HCT116 (cell line): Measurements from ENCODE around the gene RASAL2. TPM values are rescaled to one million over a fixed set of nuclear protein-coding genes. Genes with fewer than 3 reads are reported as not detected.
A peak's percentile ranks its signal among the peaks of the same experiment; 100 is the strongest.

ENCODE experiments used
- ATAC-seq: fragments of 200-7000 bp; cut with Tn5 transposase; 2 replicates; pipeline ENCODE4 v1.9.1; 2020; ENCODE audit warnings: mild to moderate bottlenecking, moderate library complexity
- BruUV-seq: library from RNA; stranded (reverse); fragments of 400-500 nt; replicated peaks from 2 replicates; lab custom pipeline; 2021; lab: Mats Ljungman, UMichigan
- CTCF ChIA-PET: fragments of 300-600 bp; sonication (Branson Sonifier 250); formaldehyde crosslinking; loops from one replicate; lab custom pipeline; 2021; ENCODE audit warnings: antibody characterized with exemption; lab: Charles Lee
- POLR2A ChIA-PET: fragments of 300-600, 350-600 bp; sonication (Branson Sonifier 250); formaldehyde crosslinking; loops from one replicate; lab custom pipeline; 2021; ENCODE audit warnings: antibody characterized with exemption; lab: Charles Lee
- RAD21 ChIA-PET, 2 experiments: fragments of 300-600 bp; sonication (Branson Sonifier 250); formaldehyde crosslinking; loops; one replicate each; lab custom pipeline; 2023; ENCODE audit warnings: low total read pairs in 2 of 2; ENCODE audit not compliant: uncharacterized antibody in 2 of 2, unreplicated experiment in 2 of 2, low non-redundant PET in 1 of 2; lab: Charles Lee
- DNase-seq: peaks from one replicate; pipeline ENCODE4 v3.0.0-alpha.2; 2010; ENCODE audit warnings: low read depth, low spot score
- H2AFZ ChIP-seq: fragments of 200-600 bp; shearing (Covaris generic), sonication (generic); 2 replicates; pipeline ENCODE4 v1.6.1; 2017; ENCODE audit warnings: low read depth, mixed run types, mixed read lengths, antibody characterized with exemption, low read length; ENCODE audit not compliant: poor library complexity, severe bottlenecking
- H3K27ac ChIP-seq: 2 replicates; pipeline ENCODE4 v1.5.1; 2012; ENCODE audit warnings: low read depth, low read length
- H3K27me3 ChIP-seq: fragments of 200-600 bp; sonication (generic); 2 replicates; pipeline ENCODE4 v1.6.1; 2016; ENCODE audit warnings: mixed run types, low read length, mixed read lengths; ENCODE audit not compliant: insufficient read depth
- H3K36me3 ChIP-seq, 2 experiments: fragments of 200-500 bp in 1 of 2; fragments of 200-600 bp in 1 of 2; sonication (Bioruptor generic) in 1 of 2; sonication (generic) in 1 of 2; 2 replicates each; pipeline versions ENCODE4 v1.5.1 to v1.6.1; 2014 to 2016; ENCODE audit warnings: low read length in 2 of 2, inconsistent platforms in 1 of 2, mixed read lengths in 1 of 2, mixed run types in 1 of 2; ENCODE audit not compliant: insufficient read depth in 2 of 2, control insufficient read depth in 1 of 2
- H3K4me1 ChIP-seq, 2 experiments: fragments of 200-600 bp in 1 of 2; sonication (generic) in 1 of 2; 2 replicates each; pipeline versions ENCODE4 v1.5.1 to v1.6.1; 2012 to 2017; ENCODE audit warnings: low read length in 2 of 2, inconsistent platforms in 1 of 2, mild to moderate bottlenecking in 1 of 2, mixed read lengths in 1 of 2, mixed run types in 1 of 2, moderate library complexity in 1 of 2; ENCODE audit not compliant: insufficient read depth in 2 of 2, control insufficient read depth in 1 of 2
- H3K4me2 ChIP-seq: fragments of 200-600 bp; sonication (generic); 2 replicates; pipeline ENCODE4 v1.6.1; 2017; ENCODE audit warnings: mixed run types, low read length, mixed read lengths
- H3K4me3 ChIP-seq, 2 experiments: fragments of 200-600 bp in 1 of 2; sonication (generic) in 1 of 2; replicated peaks in 1 of 2; 2 replicates each; pipeline ENCODE4 v1.5.1; 2011 to 2016; ENCODE audit warnings: low read length in 2 of 2, control low read depth in 1 of 2, low read depth in 1 of 2, mild to moderate bottlenecking in 1 of 2, mixed read lengths in 1 of 2, mixed run types in 1 of 2
- H3K79me2 ChIP-seq: fragments of 200-600 bp; sonication (generic); 2 replicates; pipeline ENCODE4 v1.6.1; 2017; ENCODE audit warnings: mild to moderate bottlenecking, mixed run types, low read length, moderate library complexity, mixed read lengths; ENCODE audit not compliant: insufficient read depth
- H3K9ac ChIP-seq: fragments of 200-600 bp; sonication (generic); 2 replicates; pipeline ENCODE4 v1.6.1; 2016; ENCODE audit warnings: low read length, mixed read lengths
- H3K9me2 ChIP-seq: fragments of 200-600 bp; sonication (generic), shearing (Covaris generic); 2 replicates; pipeline ENCODE4 v1.6.1; 2017; ENCODE audit warnings: mixed run types, mild to moderate bottlenecking, moderate library complexity; ENCODE audit not compliant: insufficient read depth
- H3K9me3 ChIP-seq, 2 experiments: fragments of 200-500 bp in 1 of 2; fragments of 200-600 bp in 1 of 2; sonication (Bioruptor generic) in 1 of 2; sonication (generic) in 1 of 2; 2 replicates each; pipeline ENCODE4 v1.6.1; 2014 to 2017; ENCODE audit warnings: low read length in 2 of 2, mixed read lengths in 2 of 2, inconsistent platforms in 1 of 2, low read depth in 1 of 2, mild to moderate bottlenecking in 1 of 2, mixed run types in 1 of 2, moderate library complexity in 1 of 2; ENCODE audit not compliant: control insufficient read depth in 1 of 2, insufficient read depth in 1 of 2
- H4K20me1 ChIP-seq: fragments of 200-600 bp; sonication (generic), shearing (Covaris generic); 2 replicates; pipeline ENCODE4 v1.6.1; 2017; ENCODE audit warnings: mixed run types, mild to moderate bottlenecking, moderate library complexity; ENCODE audit not compliant: insufficient read depth
- EZH2 ChIP-seq: fragments of 200-600 bp; sonication (generic); IDR thresholded peaks from 2 replicates; pipeline ENCODE4 v1.6.1; 2017; ENCODE audit warnings: antibody characterized with exemption, mixed run types
- POLR2A ChIP-seq: IDR thresholded peaks from 2 replicates; pipeline ENCODE4 v1.7.0; 2011; ENCODE audit warnings: borderline replicate concordance; ENCODE audit not compliant: insufficient read depth, insufficient read length; ENCODE audit errors: extremely low read depth
- POLR2AphosphoS5 ChIP-seq: IDR thresholded peaks from 2 replicates; pipeline ENCODE4 v1.6.1; 2011; ENCODE audit warnings: mild to moderate bottlenecking, low read depth, low read length, moderate library complexity
- SIN3A ChIP-seq: IDR thresholded peaks from 2 replicates; pipeline ENCODE4 v1.6.1; 2012; ENCODE audit warnings: low read depth
- SRF ChIP-seq: IDR thresholded peaks from 2 replicates; pipeline ENCODE4 v1.6.1; 2012; ENCODE audit warnings: low read depth
- TCF7L2 ChIP-seq: IDR thresholded peaks from 2 replicates; pipeline ENCODE4 v1.7.0; 2011; ENCODE audit warnings: borderline replicate concordance, inconsistent platforms; ENCODE audit not compliant: insufficient read depth, insufficient read length; ENCODE audit errors: extremely low read depth
- YY1 ChIP-seq: IDR thresholded peaks from 2 replicates; pipeline ENCODE4 v1.6.1; 2011; ENCODE audit warnings: low read length, low read depth, moderate library complexity, mild to moderate bottlenecking; ENCODE audit not compliant: insufficient replicate concordance; ENCODE audit errors: extremely low read depth
- ZFX ChIP-seq: fragments of 450-650 bp; IDR thresholded peaks from 2 replicates; pipeline ENCODE4 v1.6.1; 2017
- ZNF274 ChIP-seq: fragments of 200-500 bp; sonication (Bioruptor generic); IDR thresholded peaks from 2 replicates; pipeline ENCODE4 v1.6.1; 2014; ENCODE audit warnings: mild to moderate bottlenecking, low read depth, low read length, inconsistent platforms
- intact Hi-C: fragments of 100-400 bp; cut with micrococcal nuclease; formaldehyde crosslinking; loops from 2 replicates; pipeline ENCODE4 v1.10.0; 2022
- total RNA-seq: library from RNA; stranded (reverse); gene quantifications from one replicate; pipeline ENCODE4 v1.2.1, GENCODE V29; 2021; ENCODE audit not compliant: unreplicated experiment
- TF ChIP-seq, protein P1 (sequence below), 3 experiments: fragments of 200-600 bp in 1 of 3; sonication (generic) in 1 of 3; IDR thresholded peaks in 2 of 3; conservative IDR thresholded peaks in 1 of 3; 2 replicates each; pipeline ENCODE4 v1.5.1; 2012 to 2017; ENCODE audit warnings: low read depth in 2 of 3, low read length in 2 of 3, antibody characterized with exemption in 1 of 3, borderline replicate concordance in 1 of 3, control low read depth in 1 of 3, mild to moderate bottlenecking in 1 of 3, mixed read lengths in 1 of 3, mixed run types in 1 of 3, moderate library complexity in 1 of 3; ENCODE audit not compliant: insufficient read depth in 1 of 3
- TF ChIP-seq, protein P2 (sequence below): IDR thresholded peaks from 2 replicates; pipeline ENCODE4 v1.6.1; 2012

The RASAL2 gene
- total RNA-seq, 1 experiment from 2014 or later = 11.7 TPM

DNA sequence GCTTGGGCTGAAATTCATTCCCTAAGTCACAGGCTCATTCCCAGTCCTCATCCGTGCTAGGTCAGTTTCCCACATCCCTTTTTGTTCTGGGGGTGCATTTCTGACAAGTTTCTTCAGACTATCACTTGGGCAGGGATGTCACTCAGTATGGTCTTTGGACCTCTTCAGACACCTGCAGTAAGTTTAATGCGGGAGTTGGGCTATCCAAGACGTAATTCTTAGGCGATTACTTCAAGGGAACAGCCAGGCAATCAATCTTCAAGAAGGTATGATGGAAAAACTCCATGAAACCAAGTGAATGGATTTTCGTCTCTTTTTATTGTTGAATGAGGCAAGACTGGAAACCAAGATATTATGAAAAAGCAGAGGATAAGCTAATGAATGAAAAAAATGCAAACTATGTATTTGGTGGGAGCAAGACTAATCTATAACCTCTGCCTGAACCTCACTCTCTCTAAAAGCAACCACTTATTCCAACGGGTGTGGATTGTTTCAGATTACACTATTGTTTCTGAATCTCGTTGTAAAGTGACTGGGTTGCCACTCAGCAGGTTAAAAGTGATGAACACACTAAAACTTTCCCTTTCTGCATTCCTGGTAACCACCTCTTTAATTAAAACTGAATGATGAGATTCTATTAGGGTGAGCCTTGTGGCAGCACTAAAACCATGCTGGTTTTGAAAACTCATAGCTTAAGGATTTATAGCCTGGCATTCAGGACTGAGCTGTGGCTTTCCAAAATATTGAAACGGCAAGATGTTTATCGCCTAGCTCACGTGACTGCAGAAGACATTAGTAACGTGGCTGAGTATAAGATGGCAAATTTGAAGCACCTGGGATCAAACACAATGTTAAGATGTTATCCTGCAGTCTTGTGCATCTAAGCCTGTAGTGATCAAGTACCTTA is 1.1 kb downstream of the RASAL2 start:
- TF ChIP-seq SIN3A = peak; percentile 31; the same call in 1 of the 2 replicates
- TF ChIP-seq ZFX = no peak
- no peak for TF ChIP-seq ZNF274
- POLR2A ChIA-PET = no interaction called here
- BruUV-seq = TSS peak; percentile 66
- peaks cover 0 to 4% of the 10 kb centered on the region in 2 experiments; a peak in 1 of 4 replicates for H3K36me3 ChIP-seq
- no peak overlapping the region for H2AFZ ChIP-seq
- RAD21 ChIA-PET = no interaction called here
- DNase-seq = no peak
- peaks cover 52% of the 10 kb centered on the region for H3K79me2 ChIP-seq
- no peaks in the 10 kb centered on the region for H4K20me1 ChIP-seq
- H3K27ac ChIP-seq = peak overlapping the region; percentile 75
- no peaks in the 10 kb centered on the region for H3K9me3 ChIP-seq
- peak overlapping the region; percentile 98 for H3K4me2 ChIP-seq
- peak overlapping the region; percentile 73 for H3K9ac ChIP-seq
- H3K4me1 ChIP-seq = peaks cover 12 to 29% of the 10 kb centered on the region in 2 experiments
- ATAC-seq = no peak; the same call in 1 of the 2 replicates
- no peaks in the 10 kb centered on the region for H3K27me3 ChIP-seq
- H3K4me3 ChIP-seq = peak overlapping the region; percentile 68 to 72
- intact Hi-C loops = loop anchor here (5.0 kb wide), 1 partner anchor 142 kb away; no protein-coding TSS in a partner anchor
- H3K9me2 ChIP-seq = no peaks in the 10 kb centered on the region
- CTCF ChIA-PET = interaction anchor here (0.6 kb wide), 1 partner anchor 205 kb away, joined by 3 read pairs; no protein-coding TSS in a partner anchor

DNA sequence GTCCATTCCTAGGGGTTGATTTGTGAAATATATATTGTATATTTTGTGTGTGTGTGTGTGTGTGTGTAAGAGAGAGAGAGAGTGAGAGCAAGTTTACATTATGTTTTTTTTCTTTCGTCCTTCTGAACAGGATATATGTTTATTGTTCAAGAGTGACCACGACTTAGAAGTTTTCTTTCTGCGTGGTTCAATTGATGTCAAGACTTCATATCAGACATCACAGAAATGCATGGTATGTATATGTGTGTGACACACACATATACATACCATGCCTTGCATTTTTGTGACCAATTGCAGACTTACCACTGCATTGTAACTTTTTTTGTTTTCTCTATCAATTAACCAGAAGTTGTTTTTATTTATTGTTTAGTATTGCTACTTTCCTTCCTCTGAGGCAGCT is 2.5 kb downstream of the RASAL2 start:
- Histone ChIP-seq H3K4me3 (no peak overlapping the region), H3K36me3 (peaks cover 0 to 4% of the 10 kb centered on the region in 2 experiments; a peak in 1 of 4 replicates), H3K9ac (no peak overlapping the region), H3K9me2 (no peaks in the 10 kb centered on the region), H3K4me1 (peaks cover 12 to 39% of the 10 kb centered on the region in 2 experiments), H3K27ac (no peak overlapping the region), H2AFZ (no peak overlapping the region), H3K9me3 (no peaks in the 10 kb centered on the region), H3K27me3 (no peaks in the 10 kb centered on the region), H4K20me1 (no peaks in the 10 kb centered on the region), H3K79me2 (peaks cover 52% of the 10 kb centered on the region), H3K4me2 (no peak overlapping the region)
- POLR2A ChIA-PET = no interaction called here
- intact Hi-C loops = no loop called here
- DNase-seq (no peak), ATAC-seq (no peak)
- RAD21 ChIA-PET = no interaction called here
- CTCF ChIA-PET = no interaction called here
- no TSS peak for BruUV-seq
- TF ChIP-seq POLR2A (no peak), YY1 (no peak), POLR2AphosphoS5 (no peak), EZH2 (no peak), SRF (no peak), TCF7L2 (no peak), SIN3A (no peak)
- TF ChIP-seq, protein P1, sequence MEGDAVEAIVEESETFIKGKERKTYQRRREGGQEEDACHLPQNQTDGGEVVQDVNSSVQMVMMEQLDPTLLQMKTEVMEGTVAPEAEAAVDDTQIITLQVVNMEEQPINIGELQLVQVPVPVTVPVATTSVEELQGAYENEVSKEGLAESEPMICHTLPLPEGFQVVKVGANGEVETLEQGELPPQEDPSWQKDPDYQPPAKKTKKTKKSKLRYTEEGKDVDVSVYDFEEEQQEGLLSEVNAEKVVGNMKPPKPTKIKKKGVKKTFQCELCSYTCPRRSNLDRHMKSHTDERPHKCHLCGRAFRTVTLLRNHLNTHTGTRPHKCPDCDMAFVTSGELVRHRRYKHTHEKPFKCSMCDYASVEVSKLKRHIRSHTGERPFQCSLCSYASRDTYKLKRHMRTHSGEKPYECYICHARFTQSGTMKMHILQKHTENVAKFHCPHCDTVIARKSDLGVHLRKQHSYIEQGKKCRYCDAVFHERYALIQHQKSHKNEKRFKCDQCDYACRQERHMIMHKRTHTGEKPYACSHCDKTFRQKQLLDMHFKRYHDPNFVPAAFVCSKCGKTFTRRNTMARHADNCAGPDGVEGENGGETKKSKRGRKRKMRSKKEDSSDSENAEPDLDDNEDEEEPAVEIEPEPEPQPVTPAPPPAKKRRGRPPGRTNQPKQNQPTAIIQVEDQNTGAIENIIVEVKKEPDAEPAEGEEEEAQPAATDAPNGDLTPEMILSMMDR (IDR thresholded peaks at IDR 0.05 in 2 of 3, conservative IDR thresholded peaks at IDR 0.05 in 1 of 3; ENCODE audit: borderline replicate concordance in 1 of 3, insufficient read depth in 1 of 3, low read depth in 2 of 3, low read length in 2 of 3) = no peak
- TF ChIP-seq, protein P2, sequence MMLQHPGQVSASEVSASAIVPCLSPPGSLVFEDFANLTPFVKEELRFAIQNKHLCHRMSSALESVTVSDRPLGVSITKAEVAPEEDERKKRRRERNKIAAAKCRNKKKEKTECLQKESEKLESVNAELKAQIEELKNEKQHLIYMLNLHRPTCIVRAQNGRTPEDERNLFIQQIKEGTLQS = no peak
